Panc1 (cell line): ENCODE data around the gene ZFP36L2.

ENCODE experiments used
- CTCF ChIP-seq: fragments of 450-650 bp; IDR thresholded peaks from 2 replicates; pipeline ENCODE4 v1.5.1; 2017; ENCODE audit warnings: mild to moderate bottlenecking
- POLR2AphosphoS5 ChIP-seq: IDR thresholded peaks from 2 replicates; pipeline ENCODE4 v1.6.1; 2012; ENCODE audit warnings: mild to moderate bottlenecking, low read depth, low read length, moderate library complexity
- SIN3A ChIP-seq: IDR thresholded peaks from 2 replicates; pipeline ENCODE4 v1.6.1; 2012; ENCODE audit warnings: low read depth, mild to moderate bottlenecking, low read length, moderate library complexity, borderline replicate concordance; ENCODE audit not compliant: insufficient read depth

- TF ChIP-seq CTCF, result no peak
- TF ChIP-seq POLR2AphosphoS5, result no peak
- no peak for TF ChIP-seq SIN3A
These were observed 35.8 kb upstream of the ZFP36L2 start for GRCh38 chr2:43262239-43262638.
